Right lung (tissue), 5 donors: Measurements from ENCODE around the gene TSGA10IP. TPM values are rescaled to one million over a fixed set of nuclear protein-coding genes. Genes with fewer than 3 reads are reported as not detected.

Experiments
- DNase-seq, 2 donors: peaks; one replicate each; pipeline ENCODE4 v3.0.0-alpha.2; 2013
- polyA plus RNA-seq, 5 donors: library from polyadenylated mRNA; unstranded; fragments of 120-200 nt; gene quantifications; one replicate each; pipeline versions ENCODE4 v1.2.1 to v1.2.3, GENCODE V29; 2013; ENCODE audit warnings: inconsistent platforms in 1 of 5, low replicate concordance in 1 of 5; ENCODE audit not compliant: insufficient read length in 5 of 5, insufficient read depth in 1 of 5

TSGA10IP gene
- polyA plus RNA-seq, 5 donors = 0.21 to 0.62 (median 0.44) TPM

- DNase-seq = no peak
Measured at GRCh38 chr11:65917434-65918210, 27.7 kb upstream of the TSGA10IP start.

DNA sequence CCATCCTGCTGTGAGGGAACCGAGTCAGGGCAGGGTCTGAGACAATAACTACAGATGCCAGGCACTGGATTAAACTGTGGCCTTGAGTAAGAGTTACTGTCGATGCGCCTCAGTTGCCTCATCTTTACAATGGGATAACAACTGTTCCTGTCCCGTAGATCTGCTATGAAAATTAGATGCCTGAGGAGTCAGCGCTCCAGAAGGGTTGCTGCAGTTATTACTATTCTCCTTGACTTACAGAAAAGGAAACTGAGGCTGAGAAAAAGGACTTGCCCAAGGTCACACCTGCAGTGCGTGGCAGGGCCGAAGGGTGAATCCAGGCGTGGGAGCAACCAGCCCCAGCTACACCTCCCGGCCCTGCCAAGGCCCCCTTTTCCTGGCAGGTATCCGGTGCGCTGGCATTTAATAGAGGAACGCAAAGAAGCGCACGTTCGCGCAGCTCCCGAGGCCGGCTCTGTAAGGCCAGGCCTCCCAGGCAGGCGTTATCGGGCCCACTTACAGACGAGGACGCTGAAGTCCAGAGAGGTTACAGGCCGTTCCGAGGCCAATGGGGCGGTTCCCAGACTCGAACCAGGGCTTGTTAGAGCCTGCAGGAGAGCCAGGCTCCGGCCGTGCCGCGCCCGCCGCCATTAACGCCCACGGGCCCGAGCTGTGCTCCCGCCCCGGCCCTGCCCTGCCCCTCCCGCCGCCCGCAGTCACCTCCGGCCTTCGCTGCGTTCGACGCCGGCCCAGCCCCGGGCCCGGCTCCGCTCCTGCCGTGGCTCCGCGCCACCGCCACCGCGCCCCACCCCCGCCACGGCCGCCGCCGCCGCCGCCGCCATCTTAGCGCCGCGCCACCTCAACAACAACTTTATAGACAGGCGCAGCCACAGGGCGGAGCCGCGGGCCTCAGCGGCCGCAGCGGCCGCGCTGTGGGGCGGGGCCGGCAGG, 26.8 kb upstream of the TSGA10IP start, which contains the start of gene C11orf68:
Gene C11orf68 (minus strand): TSS at position 852 of the 930 bp plus-strand sequence. CDS start 31 bp downstream, at position 821.
- DNase-seq = peak; percentile 18 to 32

GRCh38 chr11:65919141-65919572, 26.1 kb upstream of the TSGA10IP start, which contains the start of gene DRAP1:
Gene DRAP1, plus strand, starts transcription at chr11:65919426. Its CDS starts 76 bp downstream, at chr11:65919502.
- DNase-seq = peak; percentile 97 to 98

DNA sequence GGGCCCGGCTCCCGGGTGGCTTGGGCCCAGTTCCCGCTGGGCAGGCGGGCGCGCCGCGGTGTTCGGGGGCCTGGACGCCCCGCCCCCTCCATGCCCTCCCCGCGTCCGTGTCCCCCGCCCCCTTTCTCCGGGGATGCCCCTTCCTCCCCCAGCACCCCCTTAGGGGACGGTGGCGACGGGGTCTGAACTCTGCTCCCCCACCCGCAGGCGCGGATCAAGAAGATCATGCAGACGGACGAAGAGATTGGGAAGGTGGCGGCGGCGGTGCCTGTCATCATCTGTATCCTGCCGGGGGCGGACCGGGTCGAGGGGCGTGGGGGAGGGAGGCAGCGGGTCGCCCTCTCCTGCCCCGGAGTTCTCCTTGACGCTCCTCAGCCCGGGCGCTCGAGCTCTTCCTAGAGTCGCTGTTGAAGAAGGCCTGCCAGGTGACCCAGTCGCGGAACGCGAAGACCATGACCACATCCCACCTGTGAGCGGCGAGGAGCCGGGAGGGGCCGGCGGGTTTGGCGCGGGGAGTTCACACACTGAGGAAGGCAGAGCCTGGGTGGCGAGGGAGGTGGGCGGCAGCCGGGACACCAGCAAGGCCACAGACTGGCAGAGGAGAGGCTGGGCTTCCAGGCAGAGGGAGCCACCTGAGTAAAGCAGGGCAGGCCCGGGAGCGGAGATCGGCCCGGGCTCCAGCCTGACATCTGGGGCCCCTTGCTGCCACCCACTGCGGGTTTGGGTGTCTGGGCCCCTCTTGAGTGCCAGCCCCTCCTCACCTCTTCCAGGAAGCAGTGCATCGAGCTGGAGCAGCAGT, 25.5 kb upstream of the TSGA10IP start:
- DNase-seq = no peak

DNA sequence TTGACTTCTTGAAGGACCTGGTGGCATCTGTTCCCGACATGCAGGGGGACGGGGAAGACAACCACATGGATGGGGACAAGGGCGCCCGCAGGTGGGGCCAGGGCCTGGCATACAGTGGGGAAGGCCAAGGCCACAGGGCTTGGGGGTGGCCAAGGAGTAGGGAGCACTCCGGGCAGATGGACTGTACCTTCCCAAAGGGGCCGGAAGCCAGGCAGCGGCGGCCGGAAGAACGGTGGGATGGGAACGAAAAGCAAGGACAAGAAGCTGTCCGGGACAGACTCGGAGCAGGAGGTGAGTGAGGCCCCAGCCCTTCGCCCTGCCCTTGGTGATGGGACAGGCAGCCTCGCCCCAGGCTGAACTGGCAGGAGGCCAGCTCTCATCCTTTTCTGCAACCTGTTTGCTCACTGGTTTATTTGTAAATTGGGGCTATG, 24.9 kb upstream of the TSGA10IP start:
- no peak for DNase-seq

DNA sequence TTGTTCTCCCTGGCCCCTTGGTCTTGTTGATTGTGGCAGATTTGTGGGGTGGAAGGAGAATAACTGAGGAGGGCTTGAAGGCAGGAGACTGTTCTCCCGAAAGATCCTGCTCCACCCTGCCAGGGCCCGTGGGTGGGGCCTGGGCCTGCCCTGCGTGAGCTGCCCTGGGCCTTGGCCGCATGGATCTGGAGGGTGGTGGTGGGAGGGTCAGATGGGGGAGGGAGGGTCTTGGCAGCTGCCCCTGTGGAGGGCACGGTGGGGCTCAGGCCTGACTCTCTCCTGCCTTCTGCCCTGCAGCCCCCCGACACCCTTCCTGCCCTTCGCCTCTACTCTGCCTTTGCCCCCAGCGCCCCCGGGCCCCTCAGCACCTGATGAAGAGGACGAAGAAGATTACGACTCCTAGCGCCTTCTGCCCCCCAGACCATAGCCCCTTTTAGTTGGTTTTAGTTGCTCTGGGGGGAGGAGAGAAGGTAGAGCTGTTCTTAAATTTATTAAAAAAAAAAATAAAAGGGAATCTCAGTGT, 24.2 kb upstream of the TSGA10IP start:
- DNase-seq = no peak

DNA sequence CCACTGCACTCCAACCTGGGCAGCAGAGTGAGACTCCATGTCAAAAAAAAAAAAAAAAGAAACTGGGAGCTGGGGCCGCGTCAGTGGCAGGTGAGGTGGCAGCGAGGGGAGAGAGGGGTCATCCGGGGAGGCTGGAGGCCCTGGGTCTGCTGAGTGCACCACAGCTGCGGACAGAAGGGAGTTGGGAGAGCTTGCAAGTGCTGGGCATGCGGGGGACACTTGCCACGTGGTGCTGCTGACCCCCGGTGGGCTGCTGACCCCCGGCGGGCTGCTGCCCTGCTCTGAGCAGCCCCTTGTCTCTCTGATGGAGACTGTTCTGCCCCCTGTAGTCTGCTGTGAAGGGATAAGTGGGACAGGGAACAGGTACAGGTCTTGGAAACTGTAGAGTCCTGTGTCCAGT, 23.4 kb upstream of the TSGA10IP start:
- DNase-seq = no peak

DNA sequence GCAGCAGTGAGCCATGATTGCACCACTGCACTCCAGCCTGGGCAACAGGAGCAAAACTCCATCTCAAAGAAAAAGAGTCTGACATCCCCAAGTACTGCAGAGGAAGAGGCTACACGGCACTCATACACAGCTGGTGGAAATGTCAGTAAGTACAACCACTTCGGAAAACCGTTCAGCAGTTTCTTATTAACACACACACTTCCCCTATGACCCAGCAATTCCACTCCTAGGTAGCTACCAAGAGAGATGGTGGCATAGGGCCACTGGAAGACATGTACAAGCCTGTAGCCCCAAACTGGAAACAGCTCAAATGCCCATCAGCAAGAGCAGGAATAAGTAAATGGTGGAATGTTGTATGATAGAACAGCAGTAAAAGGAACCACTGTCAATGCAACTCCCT, 22.7 kb upstream of the TSGA10IP start:
- no peak for DNase-seq

GRCh38 chr11:65925397-65925796, 19.9 kb upstream of the TSGA10IP start:
- DNase-seq = no peak

- DNase-seq = no peak
Measured at GRCh38 chr11:65927904-65928397, 17.3 kb upstream of the TSGA10IP start.

DNA sequence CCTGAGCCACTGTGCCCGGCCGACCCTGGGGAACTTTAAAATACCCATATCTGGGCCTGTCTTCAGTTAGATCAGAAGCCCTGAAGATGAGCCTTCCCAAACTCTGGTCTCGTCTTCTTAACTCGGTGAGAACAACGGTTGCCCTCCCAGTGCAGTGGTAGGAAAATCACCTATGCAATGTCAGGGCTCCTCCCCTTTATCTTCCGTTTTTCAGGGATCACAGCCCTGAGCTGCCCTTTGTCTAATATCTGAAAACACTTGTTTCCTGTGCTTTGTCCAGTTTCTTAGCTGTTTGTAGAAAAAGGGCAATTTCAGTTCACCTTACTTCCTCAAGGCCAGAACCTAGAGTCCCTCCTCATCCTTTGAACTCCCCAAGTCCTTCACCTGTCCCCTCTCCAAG, 16.6 kb upstream of the TSGA10IP start:
- DNase-seq = no peak

- no peak for DNase-seq
Measured at GRCh38 chr11:65931773-65932557, 13.3 kb upstream of the TSGA10IP start.

GRCh38 chr11:65932558-65932919, 12.7 kb upstream of the TSGA10IP start:
- DNase-seq = no peak

- DNase-seq = peak; percentile 74 to 84
Measured at GRCh38 chr11:65934014-65934413, 11.3 kb upstream of the TSGA10IP start.

DNA sequence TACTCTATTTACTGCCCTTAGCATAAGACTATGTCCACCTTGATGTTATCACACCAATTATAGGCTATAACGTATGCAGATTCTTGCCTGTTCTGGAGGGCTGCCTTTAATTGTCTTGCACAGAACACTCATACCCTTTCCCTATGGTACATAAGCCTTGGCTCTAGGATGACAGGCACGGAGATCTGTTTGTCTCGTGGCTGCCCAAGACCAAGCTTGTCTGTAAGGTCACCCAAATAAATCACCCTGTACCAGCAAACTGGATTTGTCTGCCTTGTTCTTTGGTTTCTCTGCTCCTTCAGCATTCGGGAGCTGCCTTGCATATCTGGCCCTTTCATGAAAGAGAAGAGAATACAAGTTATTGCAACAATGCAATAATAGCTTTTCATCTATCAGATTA, 7.5 kb upstream of the TSGA10IP start:
- DNase-seq = no peak

DNA sequence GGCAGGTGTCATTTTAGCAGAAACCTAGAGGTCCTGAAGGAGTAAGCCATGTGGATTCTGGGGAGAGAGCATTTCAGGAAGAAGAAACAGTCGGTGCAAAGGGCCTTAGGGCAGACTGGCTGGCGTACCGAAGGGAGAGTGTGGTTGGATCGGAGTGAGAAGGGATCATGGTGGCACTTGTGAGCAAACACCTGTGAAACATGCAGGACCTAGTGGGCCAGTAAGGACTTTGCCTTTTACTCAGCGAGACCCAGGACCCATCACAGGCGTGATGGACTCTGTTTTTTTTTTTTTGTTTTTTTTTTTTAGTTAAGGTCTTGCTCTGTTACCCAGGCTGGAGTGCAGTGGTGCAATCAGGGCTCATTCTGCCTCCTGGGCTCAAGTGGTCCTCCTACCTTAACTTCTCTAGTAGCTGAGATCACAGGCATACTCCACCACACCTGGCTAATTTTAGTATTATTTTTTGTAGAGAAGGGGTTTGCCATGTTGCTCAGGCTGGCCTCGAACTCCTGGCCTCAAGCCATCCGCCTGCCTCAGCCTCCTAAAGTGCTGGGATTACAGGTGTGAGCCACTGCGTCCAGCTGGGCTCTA, 3.5 kb upstream of the TSGA10IP start:
- no peak for DNase-seq

GRCh38 chr11:65942531-65942930, 2.7 kb upstream of the TSGA10IP start:
- DNase-seq = no peak

GRCh38 chr11:65944191-65944590, 1.1 kb upstream of the TSGA10IP start:
- no peak for DNase-seq

DNA sequence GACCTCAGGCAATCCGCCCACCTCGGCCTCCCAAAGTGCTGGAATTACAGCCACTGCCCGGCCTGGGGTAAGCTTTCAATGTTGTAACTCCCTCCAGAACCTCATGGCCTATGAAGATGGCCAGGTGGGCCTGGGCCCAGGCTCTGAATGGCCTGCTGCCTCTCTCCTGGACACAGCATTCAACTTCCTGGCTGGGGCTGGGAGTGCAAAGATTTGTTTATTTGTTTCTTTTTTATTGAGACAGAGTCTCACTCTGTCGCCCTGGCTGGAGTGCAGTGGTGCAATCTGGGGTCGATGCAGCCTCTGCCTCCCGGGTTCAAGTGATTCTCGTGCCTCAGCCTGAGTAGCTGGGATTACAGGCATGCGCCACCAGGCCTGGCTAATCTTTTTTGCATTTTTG, 513 bp upstream of the TSGA10IP start:
- DNase-seq = no peak

DNA sequence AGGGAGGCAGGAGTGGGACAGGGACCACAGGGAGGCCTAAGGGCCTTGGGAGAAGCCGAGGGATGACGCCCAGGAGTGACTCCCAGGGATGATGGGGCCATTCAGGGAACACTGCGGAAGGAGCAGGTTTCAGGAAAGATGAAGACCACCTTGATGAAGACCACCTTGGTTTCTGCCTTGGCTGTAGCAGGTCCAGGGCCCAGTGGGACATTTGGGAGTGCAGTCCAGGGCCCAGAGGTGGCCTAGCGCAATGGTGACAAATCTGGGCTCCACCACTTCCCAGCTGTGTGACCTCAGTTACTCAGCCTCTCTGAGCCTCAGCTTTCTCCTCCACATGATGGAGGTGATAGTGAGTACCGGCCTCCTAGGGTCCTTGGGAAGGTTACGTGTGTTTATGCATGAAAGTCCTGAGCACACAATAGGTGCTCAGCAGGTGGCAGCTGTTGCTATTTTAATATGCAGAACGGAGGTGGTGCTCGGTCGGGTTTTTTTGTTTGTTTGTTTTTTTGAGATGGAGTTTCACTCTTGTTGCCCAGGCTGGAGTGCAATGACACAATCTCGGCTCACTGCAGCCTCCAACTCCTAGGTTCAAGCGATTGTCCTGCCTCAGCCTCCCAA, 770 bp downstream of the TSGA10IP start:
- DNase-seq = no peak
